NCI-H1436 treated with DMSO at 0.1 percent for 48 hours (cell line): ENCODE measurements around the gene ATP8B4.

Source experiments
- DNase-seq: peaks from one replicate; lab custom pipeline; 2025; lab: John Stamatoyannopoulos, UW

Gene ATP8B4

DNA sequence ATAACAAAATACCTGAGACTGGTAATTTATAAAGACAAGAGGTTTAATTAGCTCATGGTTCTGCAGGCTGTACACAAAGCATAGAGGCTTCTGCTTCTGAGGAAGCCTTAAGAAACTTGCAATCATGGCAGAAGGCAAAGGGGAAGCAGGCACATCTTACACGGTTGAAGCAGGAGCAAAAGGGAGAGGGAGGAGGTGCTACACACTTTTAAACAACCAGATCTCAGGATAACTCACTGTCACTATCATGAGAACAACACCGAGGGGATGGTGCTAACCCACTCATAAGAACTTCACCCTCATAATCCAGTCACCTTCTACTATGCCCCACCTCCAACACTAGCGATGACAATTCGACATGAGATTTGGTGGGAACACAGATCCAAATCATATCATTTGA lies 54.4 kb downstream of the ATP8B4 start:
- no peak for DNase-seq

DNA sequence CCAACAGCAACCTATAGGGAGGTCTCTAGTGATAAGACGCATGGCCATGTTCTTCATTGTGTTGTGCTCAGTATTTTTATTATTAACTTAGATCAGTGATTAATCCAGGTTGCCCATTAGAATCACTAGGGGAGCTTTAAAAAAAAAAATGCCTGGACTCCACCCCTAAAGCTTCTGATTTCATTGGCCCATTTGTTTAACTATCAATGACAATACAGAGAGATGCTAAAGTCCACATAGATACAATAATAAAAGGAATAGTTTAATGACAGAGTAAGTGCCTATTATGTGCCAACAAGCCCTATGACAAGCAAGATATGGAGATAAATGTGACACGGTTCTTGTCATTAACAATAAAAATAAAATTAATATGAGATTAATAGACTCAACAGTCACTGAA lies 55.8 kb downstream of the ATP8B4 start:
- no peak for DNase-seq

DNA sequence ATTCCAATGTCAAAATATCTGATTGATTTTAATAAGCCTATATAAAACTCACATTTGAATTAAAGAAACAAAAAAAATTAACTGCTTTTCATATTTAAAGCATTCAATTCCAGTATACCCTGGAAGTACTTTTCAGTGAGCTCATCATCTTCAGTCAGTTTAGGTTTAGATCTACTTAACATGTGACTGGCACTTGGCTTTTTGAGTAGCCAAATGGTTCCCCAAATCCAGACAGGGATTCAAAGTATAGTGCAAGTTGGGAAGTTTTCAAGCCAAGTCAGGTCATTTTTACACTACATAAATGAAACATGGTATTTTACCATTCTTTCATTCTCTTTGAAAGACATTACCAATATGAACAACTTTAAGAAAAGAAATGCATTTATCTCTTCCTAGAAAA lies 57.5 kb downstream of the ATP8B4 start:
- no peak for DNase-seq

DNA sequence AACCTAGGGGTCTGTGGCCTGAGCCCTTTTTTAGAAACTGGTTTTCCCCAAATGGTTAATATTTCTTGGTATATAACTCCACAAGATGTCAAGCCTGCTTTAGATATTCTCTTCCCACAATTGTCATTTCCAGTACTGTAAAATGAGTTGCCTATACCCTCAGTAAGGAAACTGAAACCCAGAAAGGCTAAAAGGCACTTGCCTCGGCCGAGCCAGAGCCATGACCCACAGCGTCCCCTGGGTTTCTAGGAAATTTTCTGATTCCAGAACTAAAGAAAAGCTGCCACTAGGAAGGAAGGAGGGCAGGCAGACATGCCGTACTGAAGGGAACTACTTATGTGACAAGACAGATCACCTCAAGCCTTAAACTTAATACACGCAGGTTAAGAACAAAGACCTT lies 59.1 kb downstream of the ATP8B4 start:
- no peak for DNase-seq

DNA sequence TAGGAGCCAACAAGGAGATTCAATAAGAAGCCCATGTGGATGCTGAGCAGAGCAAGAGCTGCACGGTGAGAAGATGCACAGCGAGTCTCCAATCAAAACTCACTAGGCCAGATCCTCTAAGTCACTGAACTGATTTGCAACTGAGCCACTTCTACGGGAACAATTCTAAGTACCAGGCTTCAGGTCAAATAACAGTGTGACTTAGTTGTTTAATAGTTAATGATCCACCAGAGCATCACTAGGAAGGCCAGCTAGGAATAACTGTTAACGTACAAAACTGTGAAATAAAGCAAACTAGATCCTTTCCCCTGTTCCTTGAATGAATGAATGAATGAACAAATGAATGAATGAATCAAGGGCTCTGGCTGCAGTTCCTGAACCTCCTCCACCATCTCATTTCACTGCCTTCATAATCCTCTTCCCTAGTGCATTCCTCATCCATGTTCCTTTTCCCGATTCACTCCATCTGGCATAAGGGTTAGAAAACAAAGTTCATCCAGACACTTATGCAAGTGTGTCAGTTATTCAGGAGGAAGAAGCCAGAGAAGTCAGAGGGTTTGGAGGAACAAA lies 59.7 kb downstream of the ATP8B4 start:
- DNase-seq = no peak

DNA sequence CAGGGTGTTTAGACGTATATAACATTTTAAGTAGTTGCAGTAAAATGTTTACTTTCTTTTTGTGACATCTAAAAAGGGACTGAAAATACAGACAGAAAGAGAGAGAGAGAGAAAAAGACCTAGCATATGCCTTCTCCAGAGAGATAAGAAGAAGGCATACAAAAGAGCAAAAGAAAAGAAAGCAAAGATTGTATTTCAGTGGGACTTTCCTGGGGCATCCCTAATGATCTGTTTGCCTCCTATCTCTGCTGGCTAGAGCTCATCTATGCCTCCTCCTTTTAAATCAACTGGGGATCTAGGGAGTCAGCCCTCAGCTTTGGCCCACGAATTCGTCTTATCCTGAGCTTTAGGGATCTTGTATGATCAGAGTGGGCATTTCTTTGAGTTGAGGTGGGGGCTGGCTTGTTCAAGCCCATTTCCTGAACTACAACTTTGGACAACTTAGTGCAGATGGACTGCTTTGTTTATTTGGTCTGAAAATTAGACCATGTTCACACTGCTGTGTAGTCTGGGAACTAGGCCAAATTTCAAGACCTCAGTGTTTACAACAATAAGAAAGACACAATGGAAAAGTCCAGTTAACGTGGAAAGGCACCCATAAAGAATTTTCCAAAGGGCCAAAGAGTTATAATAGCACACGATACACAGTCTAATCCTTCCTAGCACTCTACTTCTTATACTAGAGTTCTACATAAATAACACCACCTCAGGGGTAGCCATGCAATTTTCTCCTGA lies 61.0 kb downstream of the ATP8B4 start:
- DNase-seq = no peak

DNA sequence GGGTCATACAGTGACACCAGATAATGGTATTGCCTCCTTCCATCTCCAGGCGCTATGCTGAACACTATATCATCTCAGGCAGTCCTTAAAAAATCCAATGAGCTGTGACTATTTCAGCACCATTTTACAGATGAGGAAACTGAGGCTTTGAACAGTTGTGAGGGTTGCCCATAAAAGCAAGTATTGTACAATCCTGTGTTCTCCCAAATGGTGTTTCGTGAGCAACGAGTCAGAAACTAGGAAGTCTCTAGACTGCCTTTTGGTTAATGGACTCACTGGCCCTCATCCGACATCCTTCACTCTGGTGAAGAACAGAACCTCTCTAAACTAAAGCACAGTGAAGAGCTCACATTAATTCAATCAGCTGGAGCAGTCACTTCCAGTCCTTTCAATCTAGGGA lies 61.8 kb downstream of the ATP8B4 start:
- DNase-seq = no peak

DNA sequence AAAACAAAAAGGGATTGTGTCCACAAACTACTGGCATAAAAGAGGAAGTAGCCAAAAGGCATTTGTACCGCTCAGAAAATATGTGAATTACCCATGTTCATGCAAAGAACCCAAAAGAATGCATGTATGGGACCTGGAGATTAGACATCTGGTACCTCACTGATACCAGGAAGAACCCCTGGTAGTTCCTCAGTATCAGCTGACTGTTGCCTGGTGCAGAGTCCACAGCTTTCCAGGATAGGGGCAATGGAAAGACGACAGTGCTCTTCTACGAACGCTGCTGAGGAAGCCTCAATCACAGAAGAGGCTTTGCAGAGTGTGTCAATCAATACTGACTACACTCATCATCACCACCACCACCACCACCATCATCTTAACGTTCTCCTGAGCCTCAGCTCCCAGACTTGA lies 63.3 kb downstream of the ATP8B4 start:
- DNase-seq = no peak

DNA sequence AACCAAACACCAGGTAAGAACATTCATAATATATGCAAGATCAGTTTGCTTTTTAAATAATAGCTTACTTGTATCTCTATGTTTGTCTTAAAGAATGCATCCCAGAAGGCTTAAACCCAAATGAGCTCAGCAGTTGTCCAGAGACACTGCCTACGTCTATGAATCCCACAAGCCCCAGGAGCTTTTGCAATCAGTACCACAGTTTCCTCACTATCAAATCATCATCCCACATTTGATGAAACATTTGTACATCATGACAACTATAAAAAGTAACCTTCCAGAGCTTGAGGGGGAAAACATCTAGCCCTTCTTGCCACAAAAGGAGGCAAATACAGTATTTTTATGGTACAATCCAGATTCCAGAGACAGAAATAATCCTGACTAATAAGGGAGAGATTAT lies 63.7 kb downstream of the ATP8B4 start:
- no peak for DNase-seq

DNA sequence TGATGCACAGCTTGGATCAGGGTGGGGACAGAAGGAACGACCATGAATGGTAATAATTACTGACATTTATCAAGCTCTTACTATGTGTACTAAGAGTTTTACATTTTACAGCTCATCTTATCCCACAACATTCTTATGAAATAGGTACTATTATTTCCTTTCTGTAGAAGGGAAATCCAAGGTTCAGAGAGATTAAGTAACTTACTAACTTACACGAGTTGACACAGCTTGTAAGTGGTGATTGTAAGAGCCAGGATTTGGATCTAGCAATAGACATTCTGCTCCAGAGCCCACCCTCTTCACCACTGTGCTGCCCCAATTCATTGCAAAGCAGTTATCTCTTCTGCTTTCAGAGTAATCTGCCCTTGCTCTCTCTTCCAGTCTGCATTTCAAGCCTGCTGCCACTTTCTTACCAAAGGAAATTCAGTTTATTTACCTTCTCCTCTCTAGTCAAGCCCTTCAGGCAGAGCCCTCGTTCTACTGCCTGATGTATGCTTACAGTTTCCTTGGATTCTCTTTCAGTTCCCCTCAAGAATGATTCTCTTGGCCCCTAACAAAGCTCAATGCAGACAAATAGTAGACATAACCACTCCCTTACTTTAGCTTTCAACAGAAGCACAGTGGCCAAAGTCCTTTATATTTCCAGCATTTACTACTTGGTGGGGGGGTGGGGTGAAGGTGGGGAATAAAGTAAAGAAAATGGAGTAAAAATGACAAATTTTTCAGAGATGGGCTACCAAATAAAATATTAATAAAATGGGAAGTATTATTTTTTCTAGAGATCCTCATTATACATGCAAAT lies 65.8 kb downstream of the ATP8B4 start:
- DNase-seq = no peak

DNA sequence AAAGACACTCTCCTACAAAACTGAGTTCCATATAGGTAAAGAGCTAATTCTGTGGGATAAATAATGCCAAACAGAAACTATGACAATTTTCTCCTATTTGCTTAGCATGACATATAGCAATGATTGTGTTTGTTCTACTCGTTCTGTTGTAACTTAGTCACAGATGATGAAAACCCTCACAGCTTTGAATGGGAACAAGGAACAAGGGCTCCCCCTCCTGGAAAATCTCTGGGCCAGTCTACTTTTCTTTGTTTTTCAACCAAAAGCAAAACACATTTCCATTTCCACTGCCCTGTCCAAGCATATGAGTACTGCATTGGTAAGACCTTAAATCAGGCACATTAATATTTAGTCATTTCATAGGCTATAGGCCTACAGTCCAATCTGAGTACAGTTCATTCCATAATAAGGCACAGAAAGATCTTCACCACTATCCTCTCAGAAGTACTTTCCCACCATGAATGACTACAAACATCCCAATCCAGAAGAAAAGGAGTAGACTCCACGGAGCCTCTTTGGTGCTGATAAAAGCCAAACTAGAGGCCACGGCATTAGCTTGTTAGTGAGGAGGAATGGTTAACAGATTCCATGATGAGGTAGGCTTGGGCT lies 67.1 kb downstream of the ATP8B4 start:
- DNase-seq = no peak

DNA sequence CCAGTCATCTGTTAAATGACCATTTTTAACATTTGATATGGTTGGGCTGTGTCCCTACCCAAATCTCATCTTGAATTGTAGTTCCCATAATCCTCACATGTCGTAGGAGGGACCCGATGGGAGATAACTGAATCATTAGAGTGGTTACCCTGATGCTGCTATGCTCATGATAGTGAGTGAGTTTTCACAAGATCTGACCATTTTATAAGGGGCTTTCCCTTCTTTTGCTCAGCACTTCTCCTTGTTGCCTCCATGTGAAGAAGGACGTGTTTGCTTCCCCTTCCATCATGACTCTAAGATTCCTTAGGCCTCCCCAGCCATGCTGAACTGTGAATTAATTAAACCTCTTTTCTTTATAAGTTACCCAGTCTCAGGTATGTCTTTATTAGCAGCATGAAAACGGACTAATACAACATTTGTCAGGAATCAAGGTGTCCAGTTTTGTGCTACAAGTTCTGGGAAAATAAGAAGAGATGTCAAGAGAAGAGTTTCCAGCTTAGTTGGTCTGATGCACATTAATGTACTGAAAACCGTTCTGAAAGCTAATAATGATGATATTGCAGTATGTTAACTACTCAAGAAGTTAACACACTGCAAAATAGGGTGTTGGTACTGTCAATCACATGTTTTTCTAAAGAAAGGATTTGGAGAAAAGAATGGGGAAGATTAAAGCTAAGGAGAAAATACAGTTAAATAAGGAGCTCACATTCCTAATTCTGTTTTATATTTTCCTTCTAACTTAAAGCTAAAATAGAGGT lies 67.9 kb downstream of the ATP8B4 start:
- DNase-seq = no peak

DNA sequence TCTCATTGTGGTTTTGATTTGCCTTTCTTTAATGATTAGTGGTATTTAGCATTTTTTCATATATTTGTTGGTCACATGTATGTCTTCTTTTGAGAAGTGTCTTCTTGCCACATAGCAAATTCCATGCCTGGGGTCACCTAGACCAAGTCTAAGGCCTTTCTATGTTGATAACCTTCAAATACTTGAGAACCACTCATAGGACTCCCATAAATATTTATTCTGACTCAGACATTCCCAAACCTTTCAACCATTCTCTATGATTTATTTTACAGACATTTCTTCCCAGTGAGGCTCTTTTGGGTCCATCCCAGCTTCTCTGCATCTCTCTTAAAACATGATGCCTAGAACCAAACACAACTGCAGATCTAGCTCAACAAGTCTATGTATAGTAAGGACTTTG lies 69.2 kb downstream of the ATP8B4 start:
- no peak for DNase-seq

DNA sequence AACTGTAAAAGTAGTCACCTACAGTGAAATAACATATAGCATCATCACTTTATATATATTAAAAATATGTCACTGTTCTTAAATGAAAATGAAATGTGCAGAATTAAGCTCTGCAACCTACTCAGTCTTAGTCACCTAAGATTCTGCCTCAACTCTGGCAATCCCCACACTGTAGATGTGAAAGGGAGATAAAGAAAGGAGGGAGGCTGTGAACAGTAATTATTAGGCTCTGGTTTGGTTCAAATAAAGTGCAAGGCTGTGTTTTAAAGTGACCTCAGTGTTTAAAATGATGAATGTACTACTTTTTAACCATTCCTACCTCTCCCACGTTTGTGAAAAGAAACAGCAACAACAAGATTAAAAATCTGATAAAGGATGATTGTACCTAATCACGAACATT lies 72.2 kb downstream of the ATP8B4 start:
- no peak for DNase-seq

DNA sequence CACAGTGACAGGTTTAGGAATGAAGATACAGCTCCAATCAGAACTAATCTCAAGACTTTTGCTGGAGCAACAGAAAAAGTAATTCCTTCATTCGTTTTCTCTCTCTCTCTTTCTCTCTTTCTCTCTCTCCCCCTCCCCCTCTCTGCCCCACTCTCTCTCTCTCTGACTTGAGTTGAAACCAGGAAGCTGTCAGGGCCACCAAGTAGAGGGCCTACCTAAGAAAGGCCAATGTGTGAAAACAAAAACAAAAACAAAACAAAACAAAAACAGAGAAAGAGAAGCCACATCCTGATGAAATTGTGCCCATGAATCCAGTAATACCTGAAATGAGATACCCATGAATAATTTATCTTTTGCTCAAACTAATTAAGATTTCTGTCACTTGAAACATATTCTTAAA lies 72.9 kb downstream of the ATP8B4 start:
- DNase-seq = no peak

DNA sequence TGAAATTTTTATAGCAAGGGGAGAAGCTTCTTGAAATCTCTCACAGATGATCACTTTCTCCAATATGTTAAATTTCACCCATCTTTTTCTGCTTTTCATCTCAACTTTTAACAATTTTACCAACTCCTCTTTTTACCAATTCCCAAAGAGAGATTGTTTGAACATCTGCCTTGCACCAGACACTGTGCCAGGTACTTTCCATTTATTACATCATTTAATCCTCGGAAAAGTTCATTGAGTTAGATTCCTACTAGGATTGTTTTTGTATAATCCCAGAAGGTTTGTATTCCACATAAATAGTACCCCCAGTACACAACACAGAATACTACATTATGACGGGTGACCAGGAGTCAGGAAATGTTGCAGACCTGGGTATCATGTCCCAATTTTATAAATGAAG lies 74.1 kb downstream of the ATP8B4 start:
- DNase-seq = no peak

DNA sequence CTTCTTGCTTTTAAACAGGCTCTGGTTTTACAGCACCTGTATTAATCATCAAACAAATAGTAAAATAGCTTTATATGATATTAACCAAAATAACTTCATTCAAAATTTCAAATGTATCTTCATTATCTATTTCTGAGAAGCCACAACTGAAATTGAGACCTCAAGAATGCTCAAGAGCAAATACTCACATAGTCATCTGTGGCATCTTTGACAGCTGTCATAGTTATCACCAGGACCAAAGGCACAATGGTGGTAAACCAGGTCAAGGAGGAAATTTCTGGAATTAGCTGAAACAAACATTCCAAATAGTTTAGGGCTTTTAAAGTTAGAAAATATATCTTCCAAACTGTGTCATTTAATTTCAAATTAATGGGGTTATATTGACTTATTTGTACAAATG lies 74.6 kb downstream of the ATP8B4 start:
- DNase-seq = no peak

DNA sequence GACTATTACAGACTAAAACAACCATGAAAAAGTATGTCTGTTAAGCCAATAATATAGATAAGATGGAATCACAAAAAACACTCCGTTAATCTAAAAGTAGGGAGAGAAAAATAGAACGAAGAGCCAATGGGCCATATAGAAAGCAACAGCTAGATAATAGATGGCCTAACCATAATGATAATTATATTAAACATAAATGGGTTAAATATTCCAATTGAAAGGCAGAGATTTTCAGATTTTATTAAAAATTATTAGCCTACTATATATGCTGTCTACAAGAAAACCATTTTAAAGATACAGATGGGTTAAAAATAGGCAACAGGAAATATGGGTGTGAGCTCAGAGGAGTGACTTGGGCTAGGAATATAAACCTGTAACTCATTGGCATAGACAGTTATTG lies 76.3 kb downstream of the ATP8B4 start:
- DNase-seq = no peak

DNA sequence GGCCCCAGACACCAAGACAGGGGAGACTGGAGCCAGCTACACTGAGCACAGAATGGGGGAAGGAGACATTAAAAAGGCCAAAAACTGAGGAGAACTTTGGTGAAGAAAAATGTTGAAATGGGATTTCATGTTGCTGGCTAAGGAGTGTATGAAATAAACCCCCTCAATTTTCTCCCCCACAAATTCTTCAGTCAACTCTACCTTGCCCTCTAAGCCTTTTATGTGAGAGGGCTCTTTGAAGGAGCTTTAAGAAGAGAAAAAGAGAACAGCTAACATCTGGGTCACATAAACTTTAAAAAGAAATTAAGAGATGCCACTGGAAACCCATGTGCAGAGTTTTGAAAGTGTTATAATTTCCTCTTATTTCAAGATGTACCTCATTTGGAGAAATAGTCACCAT lies 88.6 kb downstream of the ATP8B4 start:
- no peak for DNase-seq

DNA sequence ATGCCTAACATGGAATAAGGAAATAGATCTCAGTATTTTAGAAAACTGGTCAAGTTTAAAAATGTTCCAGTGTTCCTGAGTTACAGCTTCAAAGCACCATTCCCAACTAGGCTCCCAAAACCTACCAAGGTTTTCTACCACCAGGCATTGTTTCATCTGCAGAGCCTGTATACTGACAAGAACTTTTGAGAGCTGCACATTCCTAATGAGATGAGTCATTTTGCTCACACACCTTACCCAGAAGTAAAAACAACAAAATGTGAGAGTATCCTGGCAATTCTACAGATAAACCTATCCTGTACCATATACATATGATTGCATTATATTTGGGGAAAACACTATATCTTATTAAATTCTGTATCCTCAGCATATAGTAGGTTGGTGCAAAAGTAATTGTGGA lies 90.7 kb downstream of the ATP8B4 start:
- no peak for DNase-seq

DNA sequence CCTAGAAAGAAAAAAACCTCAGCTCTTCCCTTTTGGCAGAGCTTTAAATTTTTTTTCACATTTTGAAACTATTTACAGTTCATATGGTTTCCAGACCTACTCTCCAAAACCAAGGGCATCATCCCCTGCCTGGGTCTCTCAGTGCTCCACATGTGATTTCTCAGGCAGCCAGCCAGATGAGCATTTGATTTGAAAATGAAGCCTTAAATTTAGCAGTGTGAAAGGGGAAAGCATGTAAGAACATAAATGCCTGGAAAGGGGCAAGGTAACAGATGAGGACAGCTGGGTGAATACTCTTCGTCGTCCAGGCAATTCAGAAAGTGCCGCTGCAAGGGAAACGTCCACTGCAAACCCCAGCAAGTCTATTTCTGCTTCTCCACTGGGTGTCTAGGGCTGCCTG lies 94.8 kb downstream of the ATP8B4 start:
- no peak for DNase-seq

DNA sequence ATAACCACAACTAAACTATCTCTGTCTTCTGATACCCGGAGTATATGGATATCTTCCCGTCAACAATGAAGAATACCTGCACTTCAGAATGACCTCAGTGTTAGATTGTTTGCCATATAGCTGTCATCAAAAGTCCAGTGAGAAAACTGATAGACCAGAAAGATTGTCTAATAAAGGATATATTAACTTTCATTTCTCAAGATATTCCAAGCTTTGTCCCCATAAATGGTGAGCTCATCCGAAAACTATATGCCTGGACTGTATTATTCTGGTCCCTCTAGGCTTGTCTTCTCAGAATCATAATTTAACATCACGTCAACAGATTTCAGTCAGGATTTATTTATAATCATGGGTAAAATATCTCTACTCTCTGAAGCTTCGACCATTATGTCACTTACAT lies 100.5 kb downstream of the ATP8B4 start:
- DNase-seq = no peak
